HepG2 (cell line): ENCODE data around the gene PELI1. TPM values are rescaled to one million over a fixed set of nuclear protein-coding genes. Genes with fewer than 3 reads are reported as not detected.

Experiments used
- HNRNPH1 ChIP-seq: fragments of 200-400 bp; formaldehyde crosslinking; optimal IDR thresholded peaks from 2 replicates; pipeline ENCODE3; 2017; ENCODE audit warnings: mild to moderate bottlenecking, low read depth, low read length
- NFAT5 ChIP-seq: sonication (generic); formaldehyde crosslinking; IDR thresholded peaks from 2 replicates; pipeline ENCODE4 v1.4.0; 2020; ENCODE audit warnings: missing genetic modification reagents
- PRDM10 ChIP-seq: sonication (generic); formaldehyde crosslinking; IDR thresholded peaks from 2 replicates; pipeline ENCODE4 v1.4.0; 2020; ENCODE audit warnings: low read depth, missing genetic modification reagents
- SNRNP70 ChIP-seq: fragments of 200-400 bp; formaldehyde crosslinking; IDR thresholded peaks from 2 replicates; pipeline ENCODE4 v1.6.1; 2017; ENCODE audit warnings: mild to moderate bottlenecking, low read depth, low read length, moderate library complexity
- ZBTB33 ChIP-seq: sonication (generic); formaldehyde crosslinking; IDR thresholded peaks from 2 replicates; pipeline ENCODE4 v1.4.0; 2020; ENCODE audit warnings: missing genetic modification reagents
- ZNF20 ChIP-seq: sonication (generic); formaldehyde crosslinking; IDR thresholded peaks from 2 replicates; pipeline ENCODE4 v1.4.0; 2020; ENCODE audit warnings: mild to moderate bottlenecking, moderate library complexity, missing genetic modification reagents
- ZNF598 ChIP-seq: sonication (generic); formaldehyde crosslinking; IDR thresholded peaks from 2 replicates; pipeline ENCODE4 v1.5.1; 2020; ENCODE audit warnings: mild to moderate bottlenecking, missing genetic modification reagents, borderline replicate concordance
- ZNF704 ChIP-seq: sonication (generic); formaldehyde crosslinking; IDR thresholded peaks from 2 replicates; pipeline ENCODE4 v1.8.1; 2023; ENCODE audit warnings: mild to moderate bottlenecking, inconsistent platforms, moderate library complexity, missing genetic modification reagents, borderline replicate concordance
- ZNF788 ChIP-seq: sonication (generic); formaldehyde crosslinking; IDR thresholded peaks from 2 replicates; pipeline ENCODE4 v1.5.0; 2020; ENCODE audit warnings: mild to moderate bottlenecking, missing genetic modification reagents, borderline replicate concordance
- polyA plus RNA-seq, 8 experiments: library from polyadenylated mRNA; depleted of rRNA in 3 of 8; stranded (reverse) in 7 of 8; unstranded in 1 of 8; fragments of >200 nt; fragmentation: Illumina TruSeq in 4 of 8; extraction: Trizol in 4 of 8; gene quantifications; 2 replicates each; pipeline versions ENCODE4 v1.2.1 to v1.2.3, GENCODE V29; 2011 to 2016; ENCODE audit warnings: low read depth in 4 of 8, missing spikeins in 1 of 8, mixed read lengths in 1 of 8; ENCODE audit not compliant: insufficient read depth in 1 of 8
- total RNA-seq, 5 experiments: library from RNA; depleted of rRNA; stranded (reverse); fragments of >200 nt; fragmentation: Illumina TruSeq; extraction: Trizol; gene quantifications; 2 replicates each; pipeline ENCODE4 v1.2.3, GENCODE V29; 2016; ENCODE audit warnings: low read depth in 1 of 5

PELI1 gene
- total and polyA plus RNA-seq, 2 of the 13 experiments (the other 11 are each of a cell fraction or from before 2014, with no cell fraction given) = 12.5 to 16.2 TPM

- TF ChIP-seq ZBTB33 (no peak), PRDM10 (CRISPR knock-in tag) (no peak), NFAT5 (no peak), ZNF788 (CRISPR knock-in tag) (peak; percentile 62; the same call in 1 of the 2 replicates), ZNF20 (CRISPR knock-in tag) (no peak), HNRNPH1 (no peak), ZNF598 (CRISPR knock-in tag) (peak; percentile 82; the same call in 1 of the 2 replicates), ZNF704 (no peak), SNRNP70 (no peak)
These were observed at the start of gene PELI1 (continued) for GRCh38 chr2:64144057-64145013.
